ENCODE results near the gene PKD1L1.

The PKD1L1 gene

DNA sequence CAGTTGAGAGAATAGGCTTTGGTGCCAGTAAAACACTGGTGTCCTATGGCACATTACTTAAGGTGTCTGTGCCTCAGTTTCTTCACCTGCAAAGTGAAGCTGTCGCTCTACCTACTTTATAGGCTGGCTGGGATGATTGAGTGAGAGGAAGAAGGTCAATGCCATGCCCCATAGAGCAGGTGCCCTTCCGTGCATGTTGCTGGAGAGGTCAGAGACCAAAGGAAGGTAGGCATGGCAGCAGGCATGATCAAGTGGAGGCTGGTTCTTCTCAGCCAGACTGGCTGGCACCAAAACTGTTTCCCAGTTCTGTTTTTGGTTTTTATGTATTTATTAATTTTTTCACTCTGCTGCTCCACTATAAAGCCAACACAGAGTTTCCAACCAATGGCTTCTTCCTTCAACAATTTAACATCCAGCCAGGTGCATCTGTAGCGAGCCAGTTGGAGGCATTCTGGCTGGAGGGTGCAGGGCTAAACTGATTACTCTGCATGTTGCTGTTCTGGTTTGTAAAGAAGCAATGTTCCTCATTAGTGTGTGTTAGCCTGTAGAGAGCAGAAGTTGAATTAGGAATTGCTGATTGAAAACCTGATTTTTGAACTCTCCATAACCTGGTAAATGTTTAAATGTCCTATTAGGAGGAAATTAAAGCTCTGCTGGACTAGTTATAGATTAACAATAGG lies 222.1 kb downstream of the PKD1L1 start:
- no peak for DNase-seq (ENCODE audit: low spot score)

DNA sequence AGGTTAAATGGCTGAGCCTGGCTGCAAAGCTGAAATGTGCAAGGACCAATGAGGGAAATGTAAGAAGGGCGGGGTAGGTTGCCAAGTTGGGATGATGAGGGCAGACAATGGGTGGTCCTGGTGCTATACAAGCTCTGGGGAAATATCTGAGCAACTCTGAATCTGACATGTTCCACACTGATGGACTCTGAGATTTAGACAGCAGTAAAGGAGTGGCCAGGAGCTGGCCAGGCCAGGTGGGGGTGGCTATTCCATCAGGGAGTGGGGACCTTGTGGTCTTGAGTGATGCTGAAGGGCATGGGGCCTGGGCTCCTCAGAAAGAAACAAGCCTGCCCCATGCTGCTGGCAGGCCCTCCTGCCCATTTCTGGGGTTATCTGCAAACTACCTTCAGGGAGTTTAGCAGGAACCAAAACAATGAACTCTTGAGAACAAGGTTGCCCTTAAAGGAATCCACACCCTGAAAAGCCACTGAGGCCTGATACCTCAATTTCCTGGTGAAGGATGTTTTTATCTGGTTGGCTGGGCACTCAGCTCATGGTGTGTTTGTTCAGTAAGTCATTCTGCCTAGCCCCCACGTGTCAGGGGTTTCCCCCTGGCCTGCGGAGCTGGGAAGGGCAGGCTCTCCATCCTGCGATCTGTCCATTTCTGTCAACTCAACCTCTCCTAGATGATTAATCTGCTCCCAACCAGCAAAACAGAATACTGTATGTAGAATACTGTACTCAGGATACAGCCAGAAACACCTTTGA lies 223.1 kb downstream of the PKD1L1 start:
- DNase-seq (ENCODE audit: low spot score) = no peak
